GM23248 (cell line): ENCODE results near the gene LTF. TPM values are rescaled to one million over a fixed set of nuclear protein-coding genes. Genes with fewer than 3 reads are reported as not detected.

Experiments used
- DNase-seq: peaks from one replicate; pipeline ENCODE4 v3.0.0-alpha.2; 2015
- H2AFZ ChIP-seq: fragments of 200-600 bp; sonication (generic); 2 replicates; pipeline ENCODE4 v1.6.1; 2016; ENCODE audit warnings: antibody characterized with exemption
- H3F3A ChIP-seq: fragments of 200-600 bp; sonication (generic); 2 replicates; pipeline ENCODE4 v1.6.1; 2016; ENCODE audit warnings: mild to moderate bottlenecking, antibody characterized with exemption, mixed run types; ENCODE audit not compliant: insufficient read depth
- H3K27ac ChIP-seq: fragments of 200-600 bp; sonication (generic); 2 replicates; pipeline ENCODE4 v1.5.1; 2016; ENCODE audit warnings: mild to moderate bottlenecking
- H3K27me3 ChIP-seq: fragments of 200-600 bp; sonication (generic); replicated peaks from 2 replicates; pipeline ENCODE4 v1.6.1; 2016; ENCODE audit warnings: mild to moderate bottlenecking; ENCODE audit not compliant: insufficient read depth
- H3K36me3 ChIP-seq: fragments of 200-600 bp; sonication (generic); 2 replicates; pipeline ENCODE4 v1.6.1; 2016; ENCODE audit warnings: low read depth, mild to moderate bottlenecking
- H3K4me1 ChIP-seq: fragments of 200-600 bp; sonication (generic); 2 replicates; pipeline ENCODE4 v1.6.1; 2016; ENCODE audit warnings: mild to moderate bottlenecking; ENCODE audit not compliant: insufficient read depth
- H3K4me2 ChIP-seq: fragments of 200-600 bp; sonication (generic); one replicate; pipeline ENCODE4 v1.6.1; 2016; ENCODE audit warnings: mild to moderate bottlenecking; ENCODE audit not compliant: unreplicated experiment
- H3K4me3 ChIP-seq: fragments of 200-600 bp; sonication (generic); 2 replicates; pipeline ENCODE4 v1.5.1; 2016; ENCODE audit warnings: mild to moderate bottlenecking
- H3K79me2 ChIP-seq: fragments of 200-600 bp; sonication (generic); 2 replicates; pipeline ENCODE4 v1.6.1; 2016; ENCODE audit warnings: mild to moderate bottlenecking; ENCODE audit not compliant: insufficient read depth
- H3K9ac ChIP-seq: fragments of 200-600 bp; sonication (generic); 2 replicates; pipeline ENCODE4 v1.6.1; 2016; ENCODE audit warnings: mild to moderate bottlenecking
- H3K9me2 ChIP-seq: fragments of 200-600 bp; sonication (generic); 2 replicates; pipeline ENCODE4 v1.6.1; 2016; ENCODE audit warnings: mixed run types, mild to moderate bottlenecking, moderate library complexity; ENCODE audit not compliant: insufficient read depth
- H3K9me3 ChIP-seq: fragments of 200-600 bp; sonication (generic); one replicate; pipeline ENCODE4 v1.6.1; 2017; ENCODE audit warnings: low read depth
- H4K20me1 ChIP-seq: fragments of 200-600 bp; sonication (generic); 2 replicates; pipeline ENCODE4 v1.6.0; 2016; ENCODE audit not compliant: insufficient read depth
- EZH2 ChIP-seq: fragments of 200-600 bp; sonication (generic); IDR thresholded peaks from 2 replicates; pipeline ENCODE4 v1.6.1; 2018; ENCODE audit warnings: antibody characterized with exemption, mild to moderate bottlenecking; ENCODE audit not compliant: insufficient read depth, poor library complexity, severe bottlenecking
- EZH2phosphoT487 ChIP-seq: fragments of 200-600 bp; sonication (generic); IDR thresholded peaks from 2 replicates; pipeline ENCODE4 v1.6.1; 2018; ENCODE audit warnings: antibody characterized with exemption, moderate library complexity, mild to moderate bottlenecking, low read depth; ENCODE audit not compliant: insufficient read depth
- WGBS, 2 experiments: methylation state at CpG; one replicate each; pipeline ENCODE4 v1.1.6; 2015 to 2017; ENCODE audit warnings: low lambda C conversion rate in 2 of 2, low coverage in 1 of 2; ENCODE audit errors: missing lambda C conversion rate in 2 of 2; 5-methylcytosine and 5-hydroxymethylcytosine counted together
- in situ Hi-C: fragments of 300-500 bp; cut with MboI; formaldehyde crosslinking; loops from 2 replicates; pipeline ENCODE4 v1.15.0; 2020
- polyA plus RNA-seq: library from polyadenylated mRNA; unstranded; fragments of >200 nt; fragmentation: Nextera tagmentation; extraction: Ambion mirVana; gene quantifications from 2 replicates; pipeline ENCODE4 v1.2.1, GENCODE V29; 2016
- total RNA-seq: library from RNA; depleted of rRNA; stranded (reverse); fragments of >200 nt; shearing (Covaris generic); gene quantifications from 2 replicates; pipeline ENCODE4 v1.2.3, GENCODE V29; 2014

The LTF gene
- total and polyA plus RNA-seq, 2 experiments from 2014 or later, result not detected

GRCh38 chr3:46413951-46414350 lies 50.8 kb downstream of the LTF start:
- Histone ChIP-seq H3K9me3 (no peaks in the 10 kb centered on the region), H3K79me2 (no peaks in the 10 kb centered on the region), H4K20me1 (no peaks in the 10 kb centered on the region), H3K4me2 (no peak overlapping the region), H3K4me3 (no peak overlapping the region), H3K4me1 (no peaks in the 10 kb centered on the region), H2AFZ (no peak overlapping the region), H3K9me2 (no peaks in the 10 kb centered on the region), H3K27ac (no peak overlapping the region), H3K9ac (no peak overlapping the region), H3K36me3 (no peaks in the 10 kb centered on the region), H3K27me3 (peaks cover 20% of the 10 kb centered on the region), H3F3A (no peaks in the 10 kb centered on the region)
- TF ChIP-seq EZH2 (no peak), EZH2phosphoT487 (no peak)
- WGBS, 2 experiments, result 72 to 78% methylated on average over 5 of the region's 5 CpGs
- DNase-seq, result no peak
- in situ Hi-C loops, result no loop called here

- no peak overlapping the region for H3K9ac ChIP-seq
- 85 to 89% methylated on average over 3 of the region's 3 CpGs for WGBS, 2 experiments
- no peaks in the 10 kb centered on the region for H3K36me3 ChIP-seq
- DNase-seq, result no peak
- H3K27ac ChIP-seq, result no peak overlapping the region
- H3K4me3 ChIP-seq, result no peak overlapping the region
- H3K9me2 ChIP-seq, result no peaks in the 10 kb centered on the region
- H4K20me1 ChIP-seq, result no peaks in the 10 kb centered on the region
- no peaks in the 10 kb centered on the region for H3F3A ChIP-seq
- in situ Hi-C loops, result no loop called here
- peaks cover 7% of the 10 kb centered on the region; the same call in 1 of the 2 replicates for H3K4me1 ChIP-seq
- peaks cover 20% of the 10 kb centered on the region for H3K27me3 ChIP-seq
- no peaks in the 10 kb centered on the region for H3K79me2 ChIP-seq
- H2AFZ ChIP-seq, result no peak overlapping the region
- H3K9me3 ChIP-seq, result no peaks in the 10 kb centered on the region
- TF ChIP-seq EZH2 (no peak), EZH2phosphoT487 (no peak)
- H3K4me2 ChIP-seq, result no peak overlapping the region
Measured at GRCh38 chr3:46412786-46413298, 51.9 kb downstream of the LTF start.

- Histone ChIP-seq H3K4me1 (peaks cover 15% of the 10 kb centered on the region), H3K27me3 (peaks cover 20% of the 10 kb centered on the region), H3K9me2 (no peaks in the 10 kb centered on the region), H3K4me3 (no peak overlapping the region), H3K27ac (no peak overlapping the region), H3K4me2 (no peak overlapping the region), H3K36me3 (no peaks in the 10 kb centered on the region), H2AFZ (no peak overlapping the region), H3K9me3 (no peaks in the 10 kb centered on the region), H3K9ac (no peak overlapping the region), H4K20me1 (no peaks in the 10 kb centered on the region), H3F3A (no peaks in the 10 kb centered on the region), H3K79me2 (no peaks in the 10 kb centered on the region)
- no peak for DNase-seq
- 94 to 98% methylated on average over 2 of the region's 2 CpGs for WGBS, 2 experiments
- in situ Hi-C loops, result no loop called here
- TF ChIP-seq EZH2 (no peak), EZH2phosphoT487 (no peak)
Measured at GRCh38 chr3:46411271-46411670, 53.4 kb downstream of the LTF start.

- DNase-seq, result no peak
- H3K4me1 ChIP-seq, result peaks cover 15% of the 10 kb centered on the region
Measured at GRCh38 chr3:46410669-46411068, 54.0 kb downstream of the LTF start.

More at GRCh38 chr3:46410669-46411068, 54.0 kb downstream of the LTF start:
- no peaks in the 10 kb centered on the region for H3K9me3 ChIP-seq
- no peak overlapping the region for H3K9ac ChIP-seq
- H3K27me3 ChIP-seq, result peaks cover 20% of the 10 kb centered on the region
- TF ChIP-seq EZH2phosphoT487, result no peak
- TF ChIP-seq EZH2, result no peak
- no peak overlapping the region for H3K4me3 ChIP-seq
- no peaks in the 10 kb centered on the region for H3K79me2 ChIP-seq
- H3K4me2 ChIP-seq, result no peak overlapping the region
- in situ Hi-C loops, result no loop called here
- H4K20me1 ChIP-seq, result no peaks in the 10 kb centered on the region
- no peak overlapping the region for H2AFZ ChIP-seq
- no peaks in the 10 kb centered on the region for H3K9me2 ChIP-seq
- WGBS, 2 experiments, result 66% methylated on average over 2 of the region's 2 CpGs
- H3K36me3 ChIP-seq, result no peaks in the 10 kb centered on the region
- H3K27ac ChIP-seq, result no peak overlapping the region
- H3F3A ChIP-seq, result no peaks in the 10 kb centered on the region
